GM19372 (cell line): ENCODE data around the gene SIX1.

Experiments
- ATAC-seq: cut with Tn5 transposase; IDR thresholded peaks from one replicate; pipeline ENCODE4 v1.9.1; 2021; ENCODE audit warnings: mild to moderate bottlenecking, low read depth, moderate library complexity; ENCODE audit not compliant: unreplicated experiment

SIX1 gene

GRCh38 chr14:60602291-60602690, 47.0 kb downstream of the SIX1 start:
- no peak for ATAC-seq

GRCh38 chr14:60599727-60600126, 49.5 kb downstream of the SIX1 start:
- ATAC-seq = no peak

- no peak for ATAC-seq
These were observed 53.1 kb downstream of the SIX1 start for GRCh38 chr14:60596139-60596538.

GRCh38 chr14:60594062-60594461, 55.2 kb downstream of the SIX1 start:
- ATAC-seq = no peak
